ENCODE measurements around the gene CAPN13. TPM values are rescaled to one million over a fixed set of nuclear protein-coding genes. Genes with fewer than 3 reads are reported as not detected.

The CAPN13 gene
- total and polyA plus RNA-seq, 10 of the 15 experiments (the other 5 are each of a cell fraction or from before 2014, with no cell fraction given): 0.03 to 0.10 (median 0.06) TPM; not detected in 7

- no peaks in the 10 kb centered on the region for H3K4me1 ChIP-seq (ENCODE audit: control insufficient read depth, insufficient read depth, low read length)
- in situ Hi-C loops (cut with MboI) (no loop called here), intact Hi-C loops (cut with micrococcal nuclease; ENCODE audit: unreplicated experiment) (loop anchor here (10.0 kb wide), 1 partner anchor 278 kb away; no protein-coding TSS in a partner anchor)
- ChIA-PET RAD21 (ENCODE audit: unreplicated experiment) (interaction anchor here (1.1 to 1.7 kb wide), 3 partner anchors 9 to 538 kb away, joined by 3 to 7 read pairs (median 4); no protein-coding TSS in a partner anchor), POLR2A (no interaction called here), SMC1A (ENCODE audit: uncharacterized antibody, unreplicated experiment) (interaction anchor here (0.6 to 13.9 kb wide), 10 partner anchors 8 to 552 kb away, joined by 3 to 379 read pairs (median 4); no protein-coding TSS in a partner anchor), CTCF (interaction anchor here (1.0 to 16.4 kb wide), 6 partner anchors 9 to 536 kb away, joined by 3 to 724 read pairs (median 11); no protein-coding TSS in a partner anchor)
- H4K20me1 ChIP-seq (ENCODE audit: control insufficient read depth, insufficient read depth): no peaks in the 10 kb centered on the region
- no peaks in the 10 kb centered on the region for H3K27me3 ChIP-seq (replicated peaks in 1 of 2; ENCODE audit: control insufficient read depth in 2 of 2, insufficient read depth in 2 of 2, low read length in 1 of 2)
- no peak overlapping the region for H3K9ac ChIP-seq (ENCODE audit: control insufficient read depth, insufficient read depth, low read length)
- no TSS peak for BruUV-seq (replicated peaks)
- no peak overlapping the region for H3K27ac ChIP-seq (ENCODE audit: control insufficient read depth, insufficient read depth)
- no peak overlapping the region for H3K4me2 ChIP-seq (ENCODE audit: control insufficient read depth, insufficient read depth)
- ATAC-seq (no peak), FAIRE-seq (no peak), DNase-seq (ENCODE audit: low read depth, low spot score) (no peak)
- H3K4me3 ChIP-seq: no peak overlapping the region
- WGBS (ENCODE audit: insufficient coverage, insufficient replicate concordance, low lambda C conversion rate, missing lambda C conversion rate): 0% methylated on average over 1 of the region's 1 CpG
- TF ChIP-seq RUNX3 (IDR thresholded peaks at IDR 0.05; ENCODE audit: low read length): no peak
- no peak for TF ChIP-seq CHD2 (IDR thresholded peaks at IDR 0.05; ENCODE audit: borderline replicate concordance, low read depth, low read length)
- TF ChIP-seq, protein P1, sequence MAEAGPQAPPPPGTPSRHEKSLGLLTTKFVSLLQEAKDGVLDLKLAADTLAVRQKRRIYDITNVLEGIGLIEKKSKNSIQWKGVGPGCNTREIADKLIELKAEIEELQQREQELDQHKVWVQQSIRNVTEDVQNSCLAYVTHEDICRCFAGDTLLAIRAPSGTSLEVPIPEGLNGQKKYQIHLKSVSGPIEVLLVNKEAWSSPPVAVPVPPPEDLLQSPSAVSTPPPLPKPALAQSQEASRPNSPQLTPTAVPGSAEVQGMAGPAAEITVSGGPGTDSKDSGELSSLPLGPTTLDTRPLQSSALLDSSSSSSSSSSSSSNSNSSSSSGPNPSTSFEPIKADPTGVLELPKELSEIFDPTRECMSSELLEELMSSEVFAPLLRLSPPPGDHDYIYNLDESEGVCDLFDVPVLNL (IDR thresholded peaks at IDR 0.05; ENCODE audit: low read depth, low read length): no peak
- TF ChIP-seq DPF2 (IDR thresholded peaks at IDR 0.05): no peak
- no peak for TF ChIP-seq ATF7 (IDR thresholded peaks at IDR 0.05; ENCODE audit: low read depth)
- no peak for TF ChIP-seq NFYA (IDR thresholded peaks at IDR 0.05; ENCODE audit: borderline replicate concordance, low read depth, low read length)
- TF ChIP-seq, protein P2, sequence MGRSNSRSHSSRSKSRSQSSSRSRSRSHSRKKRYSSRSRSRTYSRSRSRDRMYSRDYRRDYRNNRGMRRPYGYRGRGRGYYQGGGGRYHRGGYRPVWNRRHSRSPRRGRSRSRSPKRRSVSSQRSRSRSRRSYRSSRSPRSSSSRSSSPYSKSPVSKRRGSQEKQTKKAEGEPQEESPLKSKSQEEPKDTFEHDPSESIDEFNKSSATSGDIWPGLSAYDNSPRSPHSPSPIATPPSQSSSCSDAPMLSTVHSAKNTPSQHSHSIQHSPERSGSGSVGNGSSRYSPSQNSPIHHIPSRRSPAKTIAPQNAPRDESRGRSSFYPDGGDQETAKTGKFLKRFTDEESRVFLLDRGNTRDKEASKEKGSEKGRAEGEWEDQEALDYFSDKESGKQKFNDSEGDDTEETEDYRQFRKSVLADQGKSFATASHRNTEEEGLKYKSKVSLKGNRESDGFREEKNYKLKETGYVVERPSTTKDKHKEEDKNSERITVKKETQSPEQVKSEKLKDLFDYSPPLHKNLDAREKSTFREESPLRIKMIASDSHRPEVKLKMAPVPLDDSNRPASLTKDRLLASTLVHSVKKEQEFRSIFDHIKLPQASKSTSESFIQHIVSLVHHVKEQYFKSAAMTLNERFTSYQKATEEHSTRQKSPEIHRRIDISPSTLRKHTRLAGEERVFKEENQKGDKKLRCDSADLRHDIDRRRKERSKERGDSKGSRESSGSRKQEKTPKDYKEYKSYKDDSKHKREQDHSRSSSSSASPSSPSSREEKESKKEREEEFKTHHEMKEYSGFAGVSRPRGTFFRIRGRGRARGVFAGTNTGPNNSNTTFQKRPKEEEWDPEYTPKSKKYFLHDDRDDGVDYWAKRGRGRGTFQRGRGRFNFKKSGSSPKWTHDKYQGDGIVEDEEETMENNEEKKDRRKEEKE (IDR thresholded peaks at IDR 0.05): no peak
- no peak for TF ChIP-seq RBBP5 (conservative IDR thresholded peaks at IDR 0.05)
- TF ChIP-seq HSF1 (IDR thresholded peaks at IDR 0.05; ENCODE audit: low read depth, low read length): no peak
- no peak for TF ChIP-seq MEF2B (IDR thresholded peaks at IDR 0.05; ENCODE audit: partially characterized antibody, poor library complexity, severe bottlenecking)
- TF ChIP-seq HDGF (IDR thresholded peaks at IDR 0.05): no peak
- no peak for TF ChIP-seq SIX5 (IDR thresholded peaks at IDR 0.05; ENCODE audit: low read depth, low read length, severe bottlenecking)
- no peak for TF ChIP-seq RAD21 (IDR thresholded peaks at IDR 0.05; ENCODE audit: insufficient read depth, low read depth, low read length)
- TF ChIP-seq SPI1 (IDR thresholded peaks at IDR 0.05; ENCODE audit: borderline replicate concordance, insufficient read depth, low read depth, low read length): no peak
- no peak for TF ChIP-seq NFIC (IDR thresholded peaks at IDR 0.05; ENCODE audit: low read depth, low read length)
- TF ChIP-seq, protein P3, sequence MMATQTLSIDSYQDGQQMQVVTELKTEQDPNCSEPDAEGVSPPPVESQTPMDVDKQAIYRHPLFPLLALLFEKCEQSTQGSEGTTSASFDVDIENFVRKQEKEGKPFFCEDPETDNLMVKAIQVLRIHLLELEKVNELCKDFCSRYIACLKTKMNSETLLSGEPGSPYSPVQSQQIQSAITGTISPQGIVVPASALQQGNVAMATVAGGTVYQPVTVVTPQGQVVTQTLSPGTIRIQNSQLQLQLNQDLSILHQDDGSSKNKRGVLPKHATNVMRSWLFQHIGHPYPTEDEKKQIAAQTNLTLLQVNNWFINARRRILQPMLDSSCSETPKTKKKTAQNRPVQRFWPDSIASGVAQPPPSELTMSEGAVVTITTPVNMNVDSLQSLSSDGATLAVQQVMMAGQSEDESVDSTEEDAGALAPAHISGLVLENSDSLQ (IDR thresholded peaks at IDR 0.05): no peak
- no peak for TF ChIP-seq ZZZ3 (IDR thresholded peaks at IDR 0.05; ENCODE audit: control insufficient read depth, insufficient read length, low read depth)
- no peaks in the 10 kb centered on the region for H3K36me3 ChIP-seq (ENCODE audit: control insufficient read depth in 2 of 2, insufficient read depth in 2 of 2, low read length in 1 of 2)
- no peak overlapping the region for H2AFZ ChIP-seq (ENCODE audit: control insufficient read depth, low read depth, low read length)
- H3K9me3 ChIP-seq (replicated peaks; ENCODE audit: control insufficient read depth, insufficient read depth, low read length): peaks cover 8% of the 10 kb centered on the region
- H3K79me2 ChIP-seq (ENCODE audit: control insufficient read depth, insufficient read depth, low read length): no peaks in the 10 kb centered on the region
Observed at GRCh38 chr2:30702694-30703093, 104.6 kb downstream of the CAPN13 start.

All from GM12878 (cell line).